Measurements from ENCODE around the gene CCDC9.
A peak's percentile ranks its signal among the peaks of the same experiment; 100 is the strongest.

- peak; percentile 97 for TF ChIP-seq RAD21 (IDR thresholded peaks at IDR 0.05; ENCODE audit: low read depth)
- TF ChIP-seq CEBPB (IDR thresholded peaks at IDR 0.05), result no peak
- TF ChIP-seq MAX (IDR thresholded peaks at IDR 0.05), result no peak
Observed at GRCh38 chr19:47296036-47296435, 39.7 kb downstream of the CCDC9 start.
